SHP77 (cell line): ENCODE data around the gene SIN3A.

Experiments
- DNase-seq, 2 experiments: peaks; one replicate each; lab custom pipeline; 2025; lab: John Stamatoyannopoulos, UW

SIN3A gene

DNA sequence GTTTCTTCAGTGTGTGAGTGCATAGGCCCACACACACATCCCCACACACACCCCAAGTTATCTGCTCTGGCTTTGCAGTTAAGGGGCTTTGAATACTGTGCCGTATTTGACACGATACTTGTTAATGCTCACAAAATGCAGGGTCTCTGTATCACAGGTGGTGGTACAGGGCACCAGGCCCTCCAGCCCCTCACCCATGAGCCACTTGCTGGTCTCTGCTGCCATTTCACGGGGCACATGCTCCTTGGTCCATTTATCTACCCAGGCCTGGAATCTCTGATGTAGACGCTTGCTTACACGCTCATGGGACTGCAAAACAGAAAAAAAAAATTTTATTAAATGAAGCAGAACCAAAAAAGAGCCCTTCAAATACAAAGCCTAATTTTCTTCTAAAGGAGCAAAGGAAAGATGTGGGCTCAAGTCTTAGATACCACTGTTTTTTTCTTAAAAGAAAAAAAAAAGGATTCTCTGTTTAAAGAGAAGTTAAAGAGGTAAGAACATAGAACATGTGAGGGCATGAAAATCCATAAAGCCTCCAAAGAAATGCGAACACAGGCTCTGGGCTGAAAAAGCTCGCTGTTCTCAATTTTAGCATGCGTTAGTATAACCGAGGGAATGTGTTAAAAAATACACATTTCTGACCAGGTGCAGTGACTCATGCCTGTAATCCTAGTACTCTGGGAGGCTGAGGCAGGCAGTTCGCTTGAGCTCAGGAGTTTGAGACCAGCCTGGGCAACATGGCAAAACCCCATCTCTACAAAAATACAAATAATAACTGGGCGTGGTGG lies 79.4 kb downstream of the SIN3A start:
- DNase-seq: no peak

DNA sequence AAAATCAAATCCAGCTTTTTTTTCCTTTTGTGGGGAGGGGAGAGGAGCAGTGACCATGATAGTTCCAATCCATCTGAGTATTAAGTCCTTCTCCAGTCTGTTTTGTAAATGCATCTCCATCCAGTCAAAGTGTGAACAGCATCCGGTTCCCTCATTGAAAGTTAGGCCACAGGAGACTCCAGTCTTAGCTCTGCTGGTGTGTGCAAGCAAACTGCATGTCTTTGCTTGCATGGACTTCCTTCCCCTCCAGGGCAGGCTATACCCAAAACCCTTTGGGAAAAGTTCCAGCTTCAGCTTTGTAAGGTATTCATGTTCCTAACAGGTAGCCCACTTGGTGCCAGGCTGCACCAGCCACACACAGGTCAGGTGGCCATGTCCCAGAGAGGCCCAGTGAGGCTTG lies 80.0 kb downstream of the SIN3A start:
- no peak for DNase-seq

DNA sequence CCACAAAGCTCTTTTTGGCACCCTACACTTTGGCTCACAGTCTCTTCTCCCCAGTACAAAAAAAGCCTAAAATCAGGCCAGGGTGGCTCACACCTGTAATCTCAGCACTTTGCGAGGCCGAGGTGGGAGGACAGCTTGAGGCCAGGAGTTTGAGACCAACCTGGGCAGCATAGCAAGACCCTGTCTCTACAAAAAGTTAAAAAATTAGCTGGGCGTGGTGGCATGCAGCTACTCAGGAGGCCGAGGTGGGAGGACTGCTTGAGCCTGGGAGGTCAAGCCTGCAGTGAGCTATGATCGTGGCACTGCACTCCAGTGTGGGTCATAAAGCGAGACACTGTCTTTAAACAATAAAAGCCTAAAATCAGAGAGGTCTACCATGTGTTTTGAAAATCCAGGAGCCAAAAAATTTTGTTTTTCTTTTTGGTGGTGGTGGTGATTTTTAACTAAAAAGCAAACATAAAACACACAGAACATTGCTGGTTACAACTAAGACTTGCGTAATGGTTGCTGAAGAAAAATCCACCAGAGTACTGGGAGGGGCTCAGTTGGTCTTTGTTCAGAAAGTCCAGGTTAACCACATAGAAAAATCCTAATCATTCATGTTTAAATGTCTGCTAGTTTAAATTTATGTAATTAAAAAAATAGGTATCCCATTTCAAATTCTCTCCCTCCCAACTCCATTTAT lies 81.5 kb downstream of the SIN3A start:
- DNase-seq: no peak

DNA sequence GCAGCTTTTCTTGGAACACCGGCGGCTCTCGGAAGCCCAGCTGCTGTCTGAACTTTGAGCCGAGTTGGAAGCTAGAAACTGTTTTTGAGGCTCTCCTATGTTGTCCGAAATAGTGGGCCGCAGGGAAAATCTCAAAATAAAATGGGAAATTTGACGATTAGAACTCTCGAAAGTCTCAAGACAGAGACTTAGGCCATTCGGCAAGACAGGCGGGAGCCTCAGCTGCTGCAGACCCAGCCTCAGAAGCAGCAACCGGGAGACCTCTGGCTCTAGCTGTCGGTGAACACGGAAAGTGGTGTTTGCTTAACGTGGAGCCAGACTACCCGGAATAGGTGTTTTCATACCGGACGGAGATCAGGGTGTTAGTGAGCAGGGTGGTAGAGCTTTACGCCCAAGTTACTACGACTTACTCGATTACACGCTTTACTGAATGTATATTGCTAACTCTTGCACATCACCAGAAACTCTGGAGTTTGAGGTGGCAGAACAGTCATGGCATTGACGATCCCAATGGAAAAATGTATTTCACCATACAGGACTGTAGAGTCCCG lies 82.7 kb downstream of the SIN3A start:
- no peak for DNase-seq

DNA sequence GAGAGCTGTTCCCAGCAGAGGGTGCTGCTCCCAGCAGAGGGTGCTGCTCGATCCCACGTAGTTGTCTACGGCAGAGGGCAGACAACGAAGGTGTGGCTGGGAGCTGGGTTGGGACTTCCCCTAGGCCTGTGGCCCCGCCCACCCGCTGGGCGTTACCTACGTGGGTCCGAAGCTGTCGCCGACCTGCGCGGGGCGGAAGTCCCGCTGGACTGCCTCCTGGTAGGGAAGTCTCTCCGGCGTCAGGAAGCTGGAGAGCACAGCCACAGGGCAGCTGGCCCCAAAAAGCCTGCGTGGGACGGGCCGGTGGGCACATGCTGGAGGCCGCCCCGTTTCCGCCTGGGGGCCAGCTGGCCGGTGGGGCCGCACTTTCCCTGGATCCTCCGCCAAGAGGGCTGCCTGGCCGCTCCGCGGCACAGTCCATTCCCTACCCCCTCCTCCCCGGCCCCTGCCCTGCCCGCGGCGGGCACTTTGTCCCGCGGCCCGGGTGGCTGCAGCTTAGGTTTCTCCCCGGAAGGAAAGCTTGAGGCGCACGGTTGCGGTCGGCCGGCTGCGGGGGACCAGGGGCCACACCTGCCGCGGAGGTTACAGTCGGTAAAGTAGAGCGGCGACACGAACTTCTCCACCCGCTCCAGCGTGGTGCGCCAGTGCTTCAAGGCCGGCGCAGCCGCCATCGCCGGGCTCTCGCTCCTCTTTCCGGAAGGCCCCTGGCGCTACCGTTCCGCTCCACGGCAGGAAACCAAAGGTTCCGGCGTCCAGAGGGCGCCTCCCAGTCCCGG lies 83.4 kb downstream of the SIN3A start, which contains the start of gene MAN2C1:
Gene MAN2C1, minus strand, starts transcription at position 695 of the 776 bp plus-strand sequence. Its CDS starts 24 bp downstream, at position 671.
- peak; percentile 88 to 96 for DNase-seq

DNA sequence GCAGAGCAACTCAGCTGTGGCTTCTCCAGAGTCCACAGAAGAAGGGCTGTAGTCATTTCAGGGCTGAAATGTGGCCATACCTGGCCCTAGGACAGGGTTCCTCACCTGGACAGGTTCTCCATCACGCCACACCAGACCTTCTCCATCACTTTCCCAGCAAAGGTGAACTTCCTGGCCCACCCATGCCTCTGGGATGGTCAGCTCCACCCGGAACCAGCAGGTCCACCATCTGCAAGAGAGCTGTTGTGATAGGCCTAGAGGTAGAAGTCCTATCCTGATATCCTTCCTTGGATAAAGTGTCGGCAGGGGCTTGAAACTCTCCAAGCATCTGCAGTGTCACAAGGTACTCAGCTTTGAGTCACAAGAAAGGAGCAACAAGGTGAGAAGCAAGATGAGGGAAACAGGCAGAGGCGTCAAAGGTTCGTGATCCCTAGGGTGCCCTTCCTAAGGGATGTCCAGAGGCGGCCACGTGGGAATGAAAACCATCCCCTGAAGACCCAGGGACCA lies 84.0 kb downstream of the SIN3A start:
- DNase-seq: no peak

DNA sequence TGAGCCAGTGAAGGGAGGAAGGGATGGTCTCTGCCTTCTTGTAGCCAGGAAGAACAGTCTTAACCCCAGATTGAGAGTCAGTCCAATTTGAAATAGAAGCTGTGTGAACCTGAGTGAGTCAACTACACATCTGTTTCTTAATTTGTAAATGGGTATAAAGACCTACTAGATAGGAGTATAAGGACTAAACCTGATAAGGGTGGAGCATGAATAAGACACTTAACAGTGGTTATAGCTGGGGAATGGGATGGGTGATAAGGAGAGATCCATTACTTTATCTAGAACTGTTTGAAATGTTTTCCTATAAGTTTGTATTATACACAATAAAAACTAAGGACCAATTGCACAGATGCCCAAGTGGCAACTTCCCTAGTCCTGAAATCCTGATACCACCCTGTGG lies 84.5 kb downstream of the SIN3A start:
- DNase-seq: no peak

DNA sequence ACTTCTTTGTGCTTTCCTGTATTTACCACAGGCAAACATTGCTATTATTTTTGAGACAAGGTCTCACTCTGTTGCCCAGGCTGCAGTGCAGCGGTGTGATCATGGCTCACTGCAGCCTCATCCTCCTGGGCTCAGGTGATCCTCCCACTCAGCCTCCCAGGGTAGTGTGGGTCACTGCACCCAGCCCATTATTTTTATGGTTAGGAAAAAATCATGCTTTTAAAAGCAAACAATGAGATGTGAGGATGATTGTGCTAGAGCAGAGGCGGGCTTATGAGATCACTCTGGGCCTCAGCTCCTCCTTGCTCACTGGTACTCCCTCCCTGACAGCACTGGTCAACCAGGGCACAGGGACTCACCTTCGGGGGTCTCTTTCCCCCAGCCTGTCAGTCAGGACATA lies 85.3 kb downstream of the SIN3A start:
- no peak for DNase-seq

DNA sequence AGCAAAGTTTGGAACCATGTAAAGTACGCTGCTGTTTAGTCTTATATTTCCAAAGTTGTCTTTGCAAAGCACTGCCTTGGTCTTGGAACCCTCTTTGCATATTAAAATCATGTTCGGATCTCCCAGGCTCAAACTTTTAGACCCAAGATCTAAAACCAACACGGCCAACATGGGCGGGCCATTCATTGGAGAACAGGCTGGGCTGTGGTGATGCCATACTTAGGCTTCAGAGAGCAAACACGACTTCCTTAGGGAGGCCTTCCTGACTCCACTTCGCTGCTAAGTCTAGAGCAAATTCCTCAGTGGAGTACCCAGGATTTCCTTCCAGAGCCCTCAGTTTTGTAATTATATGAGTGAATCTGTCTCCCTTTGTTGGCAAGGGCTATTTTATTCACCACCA lies 86.6 kb downstream of the SIN3A start:
- DNase-seq: no peak

DNA sequence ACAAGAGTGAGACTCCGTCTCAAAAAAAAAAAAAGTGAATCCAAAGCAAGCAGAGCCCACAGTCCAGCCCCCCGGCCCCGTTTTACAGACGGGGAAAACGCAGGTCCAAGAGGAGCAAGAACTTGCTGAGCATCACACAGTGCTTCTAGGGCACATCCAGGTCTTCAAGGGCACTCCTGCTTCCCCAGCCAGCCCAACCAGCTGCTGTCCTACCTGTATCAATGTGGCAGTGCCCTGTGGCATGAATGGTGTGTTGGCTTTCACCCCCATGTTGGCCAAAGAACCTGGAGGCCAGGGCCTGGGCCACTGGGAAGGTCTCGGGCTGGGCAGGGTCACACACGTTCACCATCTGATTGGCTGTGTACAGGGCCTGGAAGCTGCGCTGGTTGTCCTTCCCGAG lies 87.7 kb downstream of the SIN3A start:
- no peak for DNase-seq

DNA sequence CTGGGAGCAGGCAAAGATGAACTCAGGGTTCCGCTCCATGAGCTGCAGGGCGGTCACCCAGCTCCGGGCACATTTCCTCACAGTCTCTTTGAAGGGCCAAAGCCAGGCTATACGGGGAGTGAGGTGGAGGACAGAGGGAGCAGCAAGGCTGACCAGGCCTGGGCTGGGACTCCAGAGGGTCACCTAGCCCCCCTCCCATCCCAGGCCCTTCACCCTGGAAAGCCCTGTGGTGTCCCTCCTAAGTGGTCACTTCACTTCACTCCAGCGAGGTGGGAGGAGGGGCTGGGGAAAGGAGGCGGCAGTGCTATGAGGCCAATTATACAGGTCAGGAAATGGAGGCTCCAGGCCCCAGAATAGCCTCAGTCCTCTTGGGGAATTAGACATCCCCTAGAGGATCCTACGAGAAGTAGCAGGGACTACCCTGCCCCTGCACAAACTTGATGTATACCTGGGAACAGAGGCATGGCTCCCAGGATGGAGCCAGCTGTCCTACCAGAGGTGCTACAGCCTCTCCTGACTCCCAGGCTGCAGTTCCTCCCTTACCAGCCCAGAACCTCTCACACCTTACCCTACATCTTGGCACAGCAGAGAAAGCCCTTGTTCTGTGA lies 88.7 kb downstream of the SIN3A start:
- no peak for DNase-seq

DNA sequence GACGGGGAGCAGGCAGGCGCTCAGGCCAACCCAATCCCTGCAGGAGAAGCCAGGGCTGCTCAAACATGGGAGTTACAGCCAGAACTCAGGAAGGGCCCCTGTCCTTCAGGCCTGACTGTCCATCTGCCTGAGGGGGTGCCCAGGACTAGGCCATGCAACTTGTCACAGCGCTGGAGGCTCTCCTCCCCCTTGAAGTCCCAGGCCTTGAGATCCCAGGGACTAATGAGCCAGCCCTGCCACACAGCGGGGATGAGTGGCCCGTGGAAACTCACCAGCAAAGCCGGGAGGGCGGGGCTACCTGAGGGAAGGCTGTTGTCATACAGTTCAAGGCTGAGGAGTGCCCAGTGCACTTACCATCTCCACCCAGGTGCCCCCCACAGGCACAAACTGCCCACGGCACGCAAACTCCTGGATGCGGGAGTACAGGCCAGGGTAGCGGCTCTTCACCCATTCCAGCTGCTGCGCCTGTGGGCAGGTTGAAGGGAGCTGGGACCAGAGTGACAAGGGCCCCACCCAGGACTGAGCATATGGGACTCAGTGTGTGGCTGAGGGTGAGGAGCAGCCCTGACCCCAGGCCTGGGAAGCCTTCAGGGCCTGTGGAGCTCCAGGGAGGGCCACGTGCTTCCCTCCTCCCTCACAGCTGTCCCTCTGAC lies 89.4 kb downstream of the SIN3A start:
- no peak for DNase-seq

DNA sequence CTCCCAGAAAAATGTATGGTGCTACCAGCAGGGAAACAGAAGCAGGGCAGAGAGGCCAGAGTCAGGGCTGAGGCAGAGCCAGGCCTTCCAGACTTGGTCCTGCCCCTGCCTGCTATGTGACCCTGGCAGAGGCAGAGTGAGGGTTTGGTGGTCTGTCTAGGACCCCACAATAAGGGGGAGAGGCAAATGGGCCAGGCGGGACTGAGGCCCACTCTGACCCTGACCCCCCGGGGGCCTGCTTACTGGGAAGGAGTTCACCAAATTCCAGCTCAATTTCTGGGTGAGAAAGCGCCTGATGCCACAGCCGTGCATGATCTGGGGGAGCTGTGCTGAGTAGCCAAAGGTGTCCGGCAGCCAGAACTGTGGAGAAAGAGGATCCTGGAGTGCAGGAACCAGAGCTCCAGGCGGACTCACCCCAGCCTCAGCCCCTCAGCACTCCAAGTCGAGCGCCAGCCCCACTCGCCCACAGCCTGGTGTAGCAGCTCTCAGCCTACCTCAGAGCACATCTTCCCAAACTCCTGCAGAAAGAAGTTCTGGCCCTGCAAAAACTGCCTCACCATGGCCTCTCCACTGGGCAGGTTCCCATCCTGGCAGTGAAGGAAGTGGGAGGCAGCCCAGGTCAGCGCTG lies 90.0 kb downstream of the SIN3A start:
- no peak for DNase-seq

DNA sequence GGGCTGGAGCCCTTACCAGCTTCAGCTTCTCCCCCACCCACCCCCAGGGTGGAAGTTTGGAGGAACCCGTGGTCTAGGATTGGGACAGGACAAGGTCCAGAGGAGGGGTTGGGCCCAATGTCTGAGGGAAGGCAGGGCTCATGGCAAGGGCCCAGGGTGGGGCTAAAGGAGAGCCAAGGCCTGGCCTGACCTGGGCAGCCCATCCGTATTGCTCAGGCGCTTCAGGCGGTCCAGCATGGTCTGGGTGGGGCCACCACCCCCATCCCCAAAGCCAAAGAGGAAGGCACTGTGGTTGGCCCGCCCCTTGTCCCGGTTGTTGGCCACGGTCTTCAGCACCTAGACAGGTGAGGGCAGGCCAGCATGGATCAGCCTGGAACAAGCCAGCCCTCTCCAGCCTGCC lies 90.6 kb downstream of the SIN3A start:
- DNase-seq: no peak

DNA sequence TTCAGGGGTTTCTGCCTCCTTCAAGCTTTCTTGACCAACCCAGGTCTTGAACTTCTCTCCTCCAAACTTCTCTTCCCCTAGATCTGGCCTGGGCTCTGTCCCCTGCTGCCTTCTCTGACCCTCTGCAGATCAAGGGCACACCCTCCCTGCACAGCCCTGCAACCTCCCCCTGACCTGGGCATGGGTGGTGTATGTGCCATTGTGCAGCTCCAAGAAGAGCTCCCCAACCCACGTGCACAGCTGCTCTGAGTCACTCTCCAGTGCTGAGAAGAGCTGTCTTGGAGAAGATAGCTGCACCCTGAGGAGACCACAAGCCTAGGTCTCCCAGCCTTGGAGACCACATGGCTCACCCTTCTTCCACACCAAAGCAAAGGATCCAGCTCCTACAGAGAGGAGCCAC lies 91.1 kb downstream of the SIN3A start:
- no peak for DNase-seq

DNA sequence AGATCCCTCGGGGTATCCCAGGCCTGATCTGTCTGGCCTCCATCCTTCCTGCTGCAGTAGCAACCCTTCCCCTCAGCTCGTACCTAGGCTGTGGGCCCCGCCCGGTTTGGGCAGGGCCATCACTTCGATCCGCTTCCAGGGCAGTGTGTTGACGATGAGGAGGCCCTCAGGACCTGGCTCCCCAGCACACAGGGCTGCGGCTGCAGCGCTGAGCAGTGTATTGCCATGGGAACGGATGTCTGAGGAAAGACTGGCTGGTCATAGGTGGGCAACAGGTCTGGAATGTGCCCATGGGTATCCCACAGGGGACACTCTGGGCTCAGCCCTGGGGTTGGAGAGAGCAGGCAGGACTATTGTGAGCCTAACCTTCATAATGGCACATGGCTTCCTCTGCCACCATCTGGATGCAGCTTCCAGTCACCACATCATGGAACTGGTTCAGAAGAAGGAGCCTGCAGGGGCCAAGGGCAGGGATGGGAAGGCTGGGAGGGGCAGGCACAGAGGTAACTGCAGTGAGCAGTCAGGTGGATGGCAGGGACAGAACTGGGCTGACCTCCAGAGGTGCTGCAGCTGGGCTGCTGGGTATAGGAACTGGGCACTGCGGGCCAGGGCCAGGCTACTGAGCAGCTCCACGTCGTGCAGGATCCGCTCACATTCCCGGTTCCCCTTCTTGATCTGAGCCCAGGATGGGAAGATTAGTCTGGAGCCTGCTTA lies 91.8 kb downstream of the SIN3A start:
- no peak for DNase-seq

DNA sequence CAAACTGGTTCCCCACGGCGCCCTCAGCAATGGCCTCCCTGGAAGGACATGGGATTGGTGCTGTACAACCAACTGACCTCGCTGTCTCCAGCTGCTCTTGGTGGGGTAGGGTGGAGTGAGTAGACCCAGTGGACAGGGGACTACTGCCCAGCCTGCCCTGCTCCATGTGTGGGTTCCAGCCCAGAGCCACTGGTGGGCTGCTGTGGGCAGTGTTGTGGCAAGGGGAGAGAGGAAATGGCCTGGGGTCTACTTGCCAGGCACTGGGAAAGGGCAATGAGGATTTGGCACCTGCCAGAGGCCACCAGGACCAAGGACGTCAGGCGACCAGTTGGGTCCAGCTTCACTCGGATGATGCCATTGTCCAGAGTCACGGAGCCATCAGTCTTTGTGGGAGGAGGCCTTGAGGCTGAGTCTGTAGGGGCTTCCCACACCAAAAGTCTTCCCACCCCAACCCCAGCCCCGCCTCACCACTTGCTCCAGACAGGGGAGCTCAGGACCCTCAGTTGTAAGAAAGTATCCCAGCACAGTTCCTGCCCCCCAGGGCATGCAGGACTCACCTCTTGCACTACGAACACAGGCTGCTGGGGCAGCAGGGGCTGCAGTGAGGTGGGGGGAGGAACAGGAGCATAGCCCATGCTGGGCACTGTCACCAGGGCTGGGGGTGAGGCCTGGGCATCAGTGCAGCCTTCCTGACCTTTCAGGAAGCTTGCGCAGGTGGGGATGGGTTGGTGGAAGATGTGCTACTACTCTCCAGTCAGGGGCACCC lies 92.5 kb downstream of the SIN3A start:
- DNase-seq: no peak

DNA sequence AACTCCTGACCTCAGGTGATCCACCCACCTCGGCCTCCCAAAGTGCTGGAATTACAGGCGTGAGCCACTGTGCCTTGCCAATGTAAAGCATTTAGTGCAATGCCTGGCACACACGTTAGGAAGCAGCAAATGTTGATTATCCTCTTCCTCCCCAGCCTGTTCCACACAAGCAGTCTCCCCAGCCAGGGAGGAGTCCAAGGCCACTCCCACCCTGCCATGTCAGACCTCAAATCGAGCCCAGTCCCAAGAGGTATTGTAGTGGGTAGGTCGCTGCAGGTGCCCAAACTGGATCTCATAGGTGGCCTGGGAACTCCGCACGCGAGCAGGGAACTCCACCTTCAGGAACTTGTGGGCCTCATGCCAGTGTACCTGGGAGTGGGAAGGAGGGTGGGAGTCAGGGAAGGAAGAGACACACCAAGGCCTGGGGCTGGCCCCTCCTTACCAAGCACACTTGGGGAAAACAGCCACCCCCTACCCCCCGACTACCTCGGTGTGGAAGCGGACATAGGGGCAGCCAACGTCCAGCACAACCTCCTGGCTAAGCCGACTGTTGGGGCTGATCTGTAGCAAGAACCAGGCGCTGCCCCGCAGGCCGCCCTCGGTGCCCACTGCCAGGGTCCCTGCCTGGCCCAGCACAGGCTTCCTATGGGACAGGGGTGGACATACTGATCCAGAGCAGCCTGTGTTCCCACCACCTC lies 93.4 kb downstream of the SIN3A start:
- no peak for DNase-seq

DNA sequence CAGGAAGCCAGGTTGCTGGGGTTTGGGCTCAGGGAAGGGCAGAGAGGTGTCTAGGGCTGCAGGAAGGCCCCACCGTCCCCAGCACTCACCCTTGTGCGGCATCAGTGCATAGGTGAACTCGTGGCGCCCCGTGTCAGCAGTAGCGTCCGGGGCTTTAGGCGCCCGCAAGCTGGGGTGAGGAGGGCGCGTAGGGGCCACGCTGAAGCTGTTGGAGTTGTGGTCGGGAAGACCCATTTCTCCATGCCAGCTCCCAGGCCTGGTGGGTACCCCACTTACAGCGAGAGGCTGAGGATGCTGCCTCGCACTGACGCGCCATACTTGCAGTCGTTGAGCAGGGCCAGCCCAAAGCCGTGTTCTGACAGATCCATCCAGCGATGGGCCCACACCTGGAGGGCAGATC lies 95.0 kb downstream of the SIN3A start:
- DNase-seq: no peak
